Measurements from ENCODE around the gene PTPRN2.

- TF ChIP-seq POLR2A (IDR thresholded peaks at IDR 0.05; ENCODE audit: extremely low read depth, insufficient read length) (no peak), MAX (IDR thresholded peaks at IDR 0.05; ENCODE audit: low read depth, low read length) (peak; percentile 38; the same call in 1 of the 2 replicates), MYC (IDR thresholded peaks at IDR 0.05; ENCODE audit: low read depth, low read length) (0 out of 2 replicates have a peak, but pooled peaks have one; percentile 6)
- TF ChIP-seq, protein P1, sequence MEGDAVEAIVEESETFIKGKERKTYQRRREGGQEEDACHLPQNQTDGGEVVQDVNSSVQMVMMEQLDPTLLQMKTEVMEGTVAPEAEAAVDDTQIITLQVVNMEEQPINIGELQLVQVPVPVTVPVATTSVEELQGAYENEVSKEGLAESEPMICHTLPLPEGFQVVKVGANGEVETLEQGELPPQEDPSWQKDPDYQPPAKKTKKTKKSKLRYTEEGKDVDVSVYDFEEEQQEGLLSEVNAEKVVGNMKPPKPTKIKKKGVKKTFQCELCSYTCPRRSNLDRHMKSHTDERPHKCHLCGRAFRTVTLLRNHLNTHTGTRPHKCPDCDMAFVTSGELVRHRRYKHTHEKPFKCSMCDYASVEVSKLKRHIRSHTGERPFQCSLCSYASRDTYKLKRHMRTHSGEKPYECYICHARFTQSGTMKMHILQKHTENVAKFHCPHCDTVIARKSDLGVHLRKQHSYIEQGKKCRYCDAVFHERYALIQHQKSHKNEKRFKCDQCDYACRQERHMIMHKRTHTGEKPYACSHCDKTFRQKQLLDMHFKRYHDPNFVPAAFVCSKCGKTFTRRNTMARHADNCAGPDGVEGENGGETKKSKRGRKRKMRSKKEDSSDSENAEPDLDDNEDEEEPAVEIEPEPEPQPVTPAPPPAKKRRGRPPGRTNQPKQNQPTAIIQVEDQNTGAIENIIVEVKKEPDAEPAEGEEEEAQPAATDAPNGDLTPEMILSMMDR (IDR thresholded peaks at IDR 0.05; ENCODE audit: low read depth, low read length) = no peak
Measured at GRCh38 chr7:157874870-157875229, 712.8 kb downstream of the PTPRN2 start.
